Endothelial cell (in vitro differentiated cells): Measurements from ENCODE around the gene STXBP4. TPM values are rescaled to one million over a fixed set of nuclear protein-coding genes. Genes with fewer than 3 reads are reported as not detected.

Experiments used
- DNase-seq: peaks from one replicate; pipeline ENCODE4 v3.0.0; 2021; ENCODE audit warnings: low spot score
- H3K27ac Mint-ChIP-seq: one replicate; pipeline ENCODE4 v1.8.0; 2021; ENCODE audit warnings: mixed read lengths, inconsistent platforms; ENCODE audit not compliant: unreplicated experiment
- H3K27me3 Mint-ChIP-seq: one replicate; pipeline ENCODE4 v1.8.0; 2021; ENCODE audit warnings: mild to moderate bottlenecking, moderate library complexity, mixed read lengths, inconsistent platforms; ENCODE audit not compliant: unreplicated experiment
- H3K36me3 Mint-ChIP-seq: one replicate; pipeline ENCODE4 v1.8.0; 2021; ENCODE audit warnings: mild to moderate bottlenecking, low read depth, mixed read lengths, inconsistent platforms; ENCODE audit not compliant: unreplicated experiment
- H3K4me1 Mint-ChIP-seq: one replicate; pipeline ENCODE4 v1.8.0; 2021; ENCODE audit warnings: mild to moderate bottlenecking, mixed read lengths, inconsistent platforms; ENCODE audit not compliant: unreplicated experiment
- H3K4me3 Mint-ChIP-seq: one replicate; pipeline ENCODE4 v1.8.0; 2021; ENCODE audit warnings: mild to moderate bottlenecking, mixed read lengths, inconsistent platforms; ENCODE audit not compliant: unreplicated experiment
- H3K9me3 Mint-ChIP-seq: one replicate; pipeline ENCODE4 v1.8.0; 2021; ENCODE audit warnings: mixed read lengths, inconsistent platforms; ENCODE audit not compliant: unreplicated experiment
- CTCF ChIP-seq: fragments of 200-600 bp; sonication (generic); IDR thresholded peaks from one replicate; pipeline ENCODE4 v1.5.0; 2021; ENCODE audit warnings: antibody characterized with exemption; ENCODE audit not compliant: unreplicated experiment
- total RNA-seq: library from RNA; stranded (reverse); fragmentation: NEBNext Ultra II Directional; extraction: Animal tissue kit (Norgen Biotek cat#: 25700); gene quantifications from one replicate; pipeline ENCODE4 v1.2.1, GENCODE V29; 2021; ENCODE audit not compliant: unreplicated experiment

The STXBP4 gene
- total RNA-seq, 1 donor from 2014 or later = 7.5 TPM

GRCh38 chr17:54937426-54937825 is 31.1 kb upstream of the STXBP4 start:
- Mint-ChIP-seq H3K36me3 (no peaks in the 10 kb centered on the region), H3K9me3 (no peaks in the 10 kb centered on the region), H3K4me3 (no peak overlapping the region), H3K27ac (no peak overlapping the region), H3K4me1 (no peaks in the 10 kb centered on the region), H3K27me3 (no peaks in the 10 kb centered on the region)
- DNase-seq = no peak
- TF ChIP-seq CTCF = no peak

GRCh38 chr17:54941285-54941684 is 27.3 kb upstream of the STXBP4 start:
- no peaks in the 10 kb centered on the region for H3K4me1 Mint-ChIP-seq

DNA sequence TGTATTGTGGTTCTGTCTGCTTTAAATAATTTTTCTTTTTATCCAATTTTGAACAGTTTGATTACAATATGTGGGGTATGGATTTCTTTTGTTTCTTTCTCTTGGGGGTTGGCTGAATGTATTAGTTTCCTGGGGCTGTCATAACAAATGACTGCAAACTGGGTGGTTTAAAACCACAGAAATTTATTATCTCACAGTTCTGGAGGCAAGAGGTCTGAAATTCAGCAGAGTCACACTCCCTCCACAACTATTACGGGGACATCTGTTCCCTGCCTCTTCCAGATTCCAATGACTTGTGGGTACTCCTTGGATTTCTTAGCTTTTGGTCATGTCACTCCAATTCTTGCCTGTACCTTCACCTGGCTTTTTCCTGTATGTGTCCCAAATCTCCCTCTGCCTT is 23.8 kb upstream of the STXBP4 start:
- no peak overlapping the region for H3K4me3 Mint-ChIP-seq
- H3K27me3 Mint-ChIP-seq = no peaks in the 10 kb centered on the region
- H3K27ac Mint-ChIP-seq = no peak overlapping the region
- H3K4me1 Mint-ChIP-seq = no peaks in the 10 kb centered on the region
- DNase-seq = no peak
- no peak for TF ChIP-seq CTCF
- no peaks in the 10 kb centered on the region for H3K36me3 Mint-ChIP-seq
- H3K9me3 Mint-ChIP-seq = no peaks in the 10 kb centered on the region

More at GRCh38 chr17:54941285-54941684, 27.3 kb upstream of the STXBP4 start:
- Mint-ChIP-seq H3K27me3 (no peaks in the 10 kb centered on the region), H3K9me3 (no peaks in the 10 kb centered on the region), H3K27ac (no peak overlapping the region), H3K36me3 (no peaks in the 10 kb centered on the region), H3K4me3 (no peak overlapping the region)
- no peak for DNase-seq
- no peak for TF ChIP-seq CTCF

GRCh38 chr17:54945231-54945630 is 23.3 kb upstream of the STXBP4 start:
- Mint-ChIP-seq H3K36me3 (no peaks in the 10 kb centered on the region), H3K27me3 (no peaks in the 10 kb centered on the region), H3K4me3 (no peak overlapping the region), H3K27ac (no peak overlapping the region), H3K4me1 (no peaks in the 10 kb centered on the region), H3K9me3 (no peaks in the 10 kb centered on the region)
- DNase-seq = no peak
- TF ChIP-seq CTCF = no peak

GRCh38 chr17:54945671-54946070 is 22.9 kb upstream of the STXBP4 start:
- Mint-ChIP-seq H3K4me1 (no peaks in the 10 kb centered on the region), H3K27me3 (no peaks in the 10 kb centered on the region), H3K9me3 (no peaks in the 10 kb centered on the region), H3K27ac (no peak overlapping the region), H3K36me3 (no peaks in the 10 kb centered on the region), H3K4me3 (no peak overlapping the region)
- TF ChIP-seq CTCF = no peak
- DNase-seq = no peak
